Left forelimb (tissue), 1 donor: ENCODE data around the gene BCAT1.
"Not testable (repeated sequence)": the region's sequence is repeated elsewhere in the genome, so short reads cannot be mapped to it uniquely, and the experiment has no call there.

Source experiments
- DNase-seq: peaks from one replicate; pipeline ENCODE4 v3.0.0-alpha.2; 2018; ENCODE audit warnings: low spot score

BCAT1 gene

DNA sequence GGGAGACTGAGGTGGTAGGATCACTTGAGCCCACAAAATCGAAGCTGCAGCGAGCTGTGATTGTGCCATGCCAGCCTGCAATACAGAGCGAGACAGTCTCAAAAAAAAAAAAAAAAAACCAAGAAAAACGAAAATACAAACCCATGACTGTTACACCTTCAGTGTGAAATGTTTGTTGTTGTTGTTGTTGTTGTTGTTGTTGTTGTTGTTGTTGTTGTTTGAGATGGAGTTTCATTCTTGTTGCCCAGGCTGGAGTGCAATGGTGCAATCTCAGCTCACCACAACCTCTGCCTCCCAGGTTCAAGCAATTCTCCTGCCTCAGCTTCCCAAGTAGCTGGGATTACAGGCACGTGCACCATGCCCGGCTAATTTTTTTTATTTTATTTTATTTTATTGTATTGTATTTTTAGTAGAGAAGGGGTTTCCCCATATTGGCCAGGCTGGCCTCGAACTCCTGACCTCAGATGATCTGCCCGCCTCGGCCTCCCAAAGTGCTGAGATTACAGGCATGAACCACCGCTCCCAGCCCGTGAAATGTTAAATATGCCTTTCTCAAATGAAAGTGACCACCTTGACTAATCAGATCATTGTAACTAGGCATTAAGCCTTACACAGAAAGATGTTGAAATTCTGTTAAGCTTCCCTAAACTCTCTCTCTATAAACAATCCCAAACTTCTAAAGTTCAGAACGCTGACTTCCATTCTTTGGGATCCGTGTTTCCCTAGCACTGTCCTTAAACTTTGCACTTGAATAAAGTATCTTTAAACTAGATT lies 20.2 kb downstream of the BCAT1 start:
- DNase-seq, result not testable (repeated sequence)

DNA sequence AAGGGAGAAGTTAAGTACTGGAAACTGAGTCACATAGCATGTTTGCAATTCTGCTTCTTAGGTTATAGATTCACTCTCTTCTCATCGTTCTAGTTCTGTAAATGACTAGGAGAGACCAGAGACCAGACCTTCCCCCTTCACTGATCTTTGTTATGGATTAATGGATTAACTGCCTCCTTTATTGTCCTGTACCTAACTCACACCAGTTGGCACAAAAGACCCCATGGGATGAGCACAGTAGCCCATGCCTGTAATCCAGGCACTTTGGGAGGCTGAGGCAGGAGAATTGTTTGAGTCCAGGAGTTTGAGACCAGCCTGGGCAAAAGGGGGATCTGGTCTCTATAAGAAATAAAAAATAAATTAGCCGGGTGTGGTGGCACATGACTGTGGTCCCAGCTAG lies 20.8 kb downstream of the BCAT1 start:
- DNase-seq, result no peak

DNA sequence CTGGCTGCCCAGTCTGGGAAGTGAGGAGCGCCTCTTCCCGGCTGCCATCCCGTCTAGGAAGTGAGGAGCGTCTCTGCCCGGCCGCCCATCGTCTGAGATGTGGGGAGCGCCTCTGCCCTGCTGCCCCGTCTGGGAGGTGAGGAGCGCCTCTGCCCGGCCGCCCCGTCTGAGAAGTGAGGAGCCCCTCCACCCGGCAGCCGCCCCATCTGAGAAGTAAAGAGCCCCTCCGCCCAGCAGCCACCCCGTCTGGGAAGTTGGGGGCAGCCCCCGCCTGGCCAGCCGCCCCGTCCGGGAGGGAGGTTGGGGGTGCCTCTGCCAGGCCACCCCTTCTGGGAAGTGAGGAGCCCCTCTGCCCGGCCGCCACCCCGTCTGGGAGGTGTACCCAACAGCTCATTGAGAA lies 22.8 kb downstream of the BCAT1 start:
- not testable (repeated sequence) for DNase-seq

- DNase-seq, result no peak
Measured at GRCh38 chr12:24922090-24922489, 26.8 kb downstream of the BCAT1 start.

- DNase-seq, result no peak
Measured at GRCh38 chr12:24921251-24922038, 27.5 kb downstream of the BCAT1 start.

- no peak for DNase-seq
Measured at GRCh38 chr12:24920141-24920540, 28.8 kb downstream of the BCAT1 start.

DNA sequence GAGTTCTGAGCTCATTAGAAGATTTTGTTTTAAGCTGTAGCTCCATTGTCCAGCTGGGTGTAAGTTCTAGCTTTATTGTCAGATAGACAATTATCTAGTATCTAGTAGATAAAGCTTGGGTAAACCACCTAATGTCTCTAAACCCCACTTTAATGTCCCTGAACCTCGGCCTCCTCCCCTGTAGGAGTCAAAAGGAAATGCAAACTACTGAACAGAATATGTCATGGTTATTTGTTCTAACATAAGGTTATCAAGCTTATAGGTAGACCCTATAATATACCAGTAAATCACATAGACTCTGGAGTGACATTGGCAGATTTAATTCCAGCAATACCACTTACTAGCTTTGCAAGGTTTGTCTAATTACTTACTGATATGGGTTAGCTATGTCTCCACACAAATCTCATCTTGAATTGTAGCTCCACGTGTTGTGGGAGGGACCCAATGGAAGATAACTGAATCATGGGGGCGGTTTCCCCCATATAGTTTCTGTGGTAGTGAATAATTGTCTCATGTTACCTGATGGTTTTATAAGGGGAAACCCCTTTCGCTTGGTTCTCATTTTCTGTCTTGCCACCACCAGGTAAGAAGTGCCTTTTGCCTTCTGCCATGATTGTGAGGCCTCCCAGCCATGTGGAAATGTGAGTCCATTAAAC lies 29.4 kb downstream of the BCAT1 start:
- no peak for DNase-seq

DNA sequence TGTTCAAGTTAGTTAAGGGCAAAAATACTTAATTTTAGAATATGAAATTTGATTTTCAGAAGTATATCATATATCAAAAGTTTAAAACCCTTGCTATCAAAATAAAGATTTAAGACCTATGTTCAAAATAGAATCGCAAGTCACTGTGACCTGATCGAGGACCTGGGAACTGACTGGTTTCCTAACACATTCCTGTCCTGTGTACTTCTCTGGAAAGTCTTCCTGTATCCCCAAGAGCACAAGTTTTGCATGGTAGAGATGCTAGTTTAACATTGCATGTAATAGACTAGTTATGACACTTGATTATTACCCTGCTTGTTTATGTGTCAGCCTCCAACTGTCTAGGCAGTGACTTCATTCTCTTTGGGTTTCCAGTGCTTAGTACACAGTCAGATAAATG lies 30.3 kb downstream of the BCAT1 start:
- DNase-seq, result no peak

- DNase-seq, result no peak
Measured at GRCh38 chr12:24915501-24915900, 33.4 kb downstream of the BCAT1 start.

- no peak for DNase-seq
Measured at GRCh38 chr12:24913953-24914352, 34.9 kb downstream of the BCAT1 start.

GRCh38 chr12:24913130-24913529 lies 35.8 kb downstream of the BCAT1 start:
- DNase-seq, result no peak

- DNase-seq, result no peak
Measured at GRCh38 chr12:24911271-24911791, 37.6 kb downstream of the BCAT1 start.

GRCh38 chr12:24910192-24910591 lies 38.7 kb downstream of the BCAT1 start:
- not testable (repeated sequence) for DNase-seq

DNA sequence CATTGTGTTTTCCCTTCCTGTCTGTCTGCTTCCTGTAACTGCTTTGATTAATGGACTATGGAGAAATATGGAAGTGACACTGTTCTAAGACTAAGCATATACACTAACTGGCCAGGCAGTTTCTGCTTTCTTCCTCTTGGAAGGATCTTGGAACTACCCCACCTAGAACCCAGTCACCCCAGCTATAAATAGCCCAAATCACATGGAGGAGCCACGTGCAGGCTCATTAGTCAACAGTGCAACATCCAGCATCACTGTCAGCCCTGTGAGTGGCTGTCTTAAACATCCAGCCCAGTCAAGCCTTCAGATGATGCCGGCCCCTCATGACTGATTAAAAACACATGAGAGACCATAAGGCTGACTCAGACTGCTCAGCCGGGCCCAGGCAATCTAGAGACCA lies 39.2 kb downstream of the BCAT1 start:
- no peak for DNase-seq

DNA sequence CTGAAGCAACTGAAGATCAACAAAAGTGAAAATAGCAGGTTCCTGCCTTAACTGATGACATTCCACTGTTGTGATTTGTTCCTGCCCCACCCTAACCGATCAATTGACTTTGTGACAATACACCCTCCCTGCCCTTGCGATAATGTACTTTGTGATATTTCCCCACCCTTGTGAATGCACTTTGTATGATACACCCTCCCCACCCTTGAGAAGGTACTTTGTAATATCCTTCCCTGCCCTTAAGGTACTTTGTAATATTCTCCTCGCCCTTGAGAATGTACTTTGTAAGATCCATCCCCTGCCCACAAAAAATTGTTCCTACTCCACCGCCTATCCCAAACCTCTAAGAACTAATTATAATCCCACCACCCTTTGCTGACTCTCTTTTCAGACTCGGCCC lies 41.4 kb downstream of the BCAT1 start:
- DNase-seq, result no peak

DNA sequence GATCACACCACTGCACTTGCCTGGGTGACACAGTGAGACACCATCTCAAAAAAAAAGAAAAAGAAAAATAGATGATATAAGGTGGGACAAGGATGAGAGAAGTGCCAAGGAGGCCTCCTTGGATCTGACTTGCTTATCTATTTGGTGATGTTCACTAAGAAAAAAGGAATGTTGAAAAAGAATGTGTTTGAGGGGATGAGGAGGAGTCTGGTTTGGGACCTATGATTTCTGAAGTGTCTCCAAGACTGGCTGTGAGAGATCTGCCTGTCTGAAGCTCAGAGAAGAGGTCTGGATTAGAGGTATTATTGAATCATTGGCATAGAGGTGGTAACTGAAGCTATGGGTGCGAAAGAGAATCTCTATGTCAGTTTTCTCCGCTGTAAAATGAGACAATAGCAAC lies 42.8 kb downstream of the BCAT1 start:
- no peak for DNase-seq

- DNase-seq, result no peak
Measured at GRCh38 chr12:24905431-24905830, 43.5 kb downstream of the BCAT1 start.

DNA sequence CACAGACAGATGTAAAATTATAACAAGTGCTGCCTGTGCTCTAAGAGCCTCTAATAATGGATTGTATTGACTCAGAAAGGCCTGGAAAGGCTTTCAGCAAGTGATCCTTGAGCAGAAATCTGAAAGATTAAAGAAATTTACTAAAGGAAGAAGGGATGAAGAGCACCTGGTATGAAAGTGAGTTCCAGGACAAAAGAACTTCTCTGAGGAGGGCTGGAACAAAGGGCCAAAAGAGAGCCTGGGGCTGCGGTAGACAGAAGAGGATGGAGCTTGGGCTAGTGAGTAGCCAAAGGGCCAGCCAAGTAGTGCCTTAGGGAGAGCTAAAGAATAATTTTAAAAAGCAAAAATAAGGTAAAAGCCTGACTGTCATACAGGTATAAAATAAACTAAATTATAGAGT lies 44.0 kb downstream of the BCAT1 start:
- DNase-seq, result no peak

- peak; percentile 66 for DNase-seq
Measured at GRCh38 chr12:24903329-24904088, 45.4 kb downstream of the BCAT1 start.

GRCh38 chr12:24902511-24903328 lies 46.2 kb downstream of the BCAT1 start:
- DNase-seq, result peak; percentile 67
